Measurements from ENCODE around the gene PLK3. TPM values are rescaled to one million over a fixed set of nuclear protein-coding genes. Genes with fewer than 3 reads are reported as not detected.

PLK3 gene
- total RNA-seq, 2 donors from 2014 or later = 20.8 to 29.7 TPM

- intact Hi-C loops (cut with DNase I) = no loop called here
- peak; percentile 89 for ATAC-seq
Observed at GRCh38 chr1:44819608-44820327, 19.6 kb downstream of the PLK3 start.

GRCh38 chr1:44820328-44821239 is 20.4 kb downstream of the PLK3 start:
- no peaks in the 10 kb centered on the region for H3K27me3 ChIP-seq
- H3K36me3 ChIP-seq (replicated peaks in 1 of 2; ENCODE audit: insufficient read depth in 1 of 2, low read depth in 2 of 2) = no peaks in the 10 kb centered on the region
- peak; percentile 15 for ATAC-seq
- TF ChIP-seq POLR2A (IDR thresholded peaks at IDR 0.05) = no peak
- no peak for TF ChIP-seq CTCF (IDR thresholded peaks at IDR 0.05)
- peak overlapping the region; percentile 95 to 98 (median 96) for H3K27ac ChIP-seq
- H3K4me3 ChIP-seq = peak overlapping the region; percentile 19 to 28
- 22% methylated on average over 24 to 25 of the region's 25 CpGs for WGBS, 2 donors
- intact Hi-C loops (cut with DNase I) = no loop called here
- H3K9me3 ChIP-seq = no peaks in the 10 kb centered on the region
- H3K4me1 ChIP-seq = peaks cover 20% of the 10 kb centered on the region
- DNase-seq = no peak

More at GRCh38 chr1:44819608-44820327, 19.6 kb downstream of the PLK3 start:
- Histone ChIP-seq H3K36me3 (replicated peaks in 1 of 2; ENCODE audit: insufficient read depth in 1 of 2, low read depth in 2 of 2) (no peaks in the 10 kb centered on the region), H3K4me3 (peak overlapping the region; percentile 19 to 28), H3K4me1 (peaks cover 26% of the 10 kb centered on the region), H3K27ac (peak overlapping the region; percentile 95 to 98 (median 96)), H3K27me3 (no peaks in the 10 kb centered on the region), H3K9me3 (no peaks in the 10 kb centered on the region)
- peak in 3 of 7 experiments; percentile 22 to 36 (median 32) for TF ChIP-seq CTCF (IDR thresholded peaks at IDR 0.05)
- TF ChIP-seq POLR2A (IDR thresholded peaks at IDR 0.05) = peak; percentile 95 to 100 (median 100)
- 0 to 2% methylated on average over 24 to 33 of the region's 33 CpGs for WGBS, 2 donors
- peak; percentile 83 to 86 (median 84) for DNase-seq

GRCh38 chr1:44821240-44821715 is 21.1 kb downstream of the PLK3 start:
- Histone ChIP-seq H3K4me3 (no peak overlapping the region), H3K36me3 (replicated peaks in 1 of 2; ENCODE audit: insufficient read depth in 1 of 2, low read depth in 2 of 2) (no peaks in the 10 kb centered on the region), H3K9me3 (no peaks in the 10 kb centered on the region), H3K27me3 (no peaks in the 10 kb centered on the region), H3K27ac (no peak overlapping the region), H3K4me1 (peaks cover 20% of the 10 kb centered on the region)
- ATAC-seq (no peak), DNase-seq (no peak)
- no peak for TF ChIP-seq POLR2A (IDR thresholded peaks at IDR 0.05)
- WGBS, 2 donors = 80 to 83% methylated on average over 7 to 9 of the region's 9 CpGs
- intact Hi-C loops (cut with DNase I) = no loop called here

- DNase-seq (no peak), ATAC-seq (no peak)
- WGBS, 2 donors = 77 to 90% methylated on average over 2 to 6 of the region's 6 CpGs
- peaks cover 20% of the 10 kb centered on the region for H3K4me1 ChIP-seq
- H3K36me3 ChIP-seq (replicated peaks in 1 of 2; ENCODE audit: insufficient read depth in 1 of 2, low read depth in 2 of 2) = no peaks in the 10 kb centered on the region
- H3K9me3 ChIP-seq = no peaks in the 10 kb centered on the region
- H3K27ac ChIP-seq = no peak overlapping the region
- TF ChIP-seq POLR2A (IDR thresholded peaks at IDR 0.05) = no peak
- TF ChIP-seq CTCF (IDR thresholded peaks at IDR 0.05) = no peak
- no peaks in the 10 kb centered on the region for H3K27me3 ChIP-seq
- H3K4me3 ChIP-seq = no peak overlapping the region
- intact Hi-C loops (cut with DNase I) = no loop called here
Observed at GRCh38 chr1:44822131-44822701, 22.0 kb downstream of the PLK3 start.

Measured in body of pancreas (tissue), 4 donors.